ENCODE data around the gene KCNJ15. TPM values are rescaled to one million over a fixed set of nuclear protein-coding genes. Genes with fewer than 3 reads are reported as not detected.
A peak's percentile ranks its signal among the peaks of the same experiment; 100 is the strongest.

KCNJ15 gene
- total RNA-seq, 2 donors from 2014 or later = 1.3 to 2.6 TPM

GRCh38 chr21:38264571-38264970 is 7.8 kb downstream of the KCNJ15 start:
- DNase-seq (no peak), ATAC-seq (no peak)
- intact Hi-C loops (cut with DNase I) = no loop called here

- DNase-seq (no peak), ATAC-seq (no peak)
- intact Hi-C loops (cut with DNase I) = no loop called here
Observed at GRCh38 chr21:38265166-38265565, 8.4 kb downstream of the KCNJ15 start.

- ATAC-seq (peak in 1 of 2 donors; percentile 43), DNase-seq (no peak)
- intact Hi-C loops (cut with DNase I) = no loop called here
Observed at GRCh38 chr21:38266732-38267131, 9.9 kb downstream of the KCNJ15 start.

- intact Hi-C loops (cut with DNase I) = no loop called here
- no peak for ATAC-seq
- DNase-seq = no peak
Observed at GRCh38 chr21:38267136-38267755, 10.5 kb downstream of the KCNJ15 start.

GRCh38 chr21:38267991-38268863 is 11.4 kb downstream of the KCNJ15 start:
- ATAC-seq (no peak), DNase-seq (no peak)
- intact Hi-C loops (cut with DNase I) = no loop called here

- DNase-seq = no peak
- no peak for ATAC-seq
- intact Hi-C loops (cut with DNase I) = no loop called here
Observed at GRCh38 chr21:38268864-38269575, 12.2 kb downstream of the KCNJ15 start.

GRCh38 chr21:38269576-38269936 is 12.8 kb downstream of the KCNJ15 start:
- ATAC-seq = no peak
- intact Hi-C loops (cut with DNase I) = no loop called here
- no peak for DNase-seq

- intact Hi-C loops (cut with DNase I) = no loop called here
- DNase-seq (no peak), ATAC-seq (no peak)
Observed at GRCh38 chr21:38272215-38272614, 15.4 kb downstream of the KCNJ15 start.

- ATAC-seq (peak in 1 of 2 donors; percentile 24), DNase-seq (no peak)
- intact Hi-C loops (cut with DNase I) = no loop called here
Observed at GRCh38 chr21:38273745-38274542, 17.2 kb downstream of the KCNJ15 start.

- DNase-seq (peak; percentile 48), ATAC-seq (peak; percentile 82 to 97)
- intact Hi-C loops (cut with DNase I) = no loop called here
Observed at GRCh38 chr21:38277501-38278131, 20.8 kb downstream of the KCNJ15 start.

GRCh38 chr21:38280454-38280853 is 23.7 kb downstream of the KCNJ15 start:
- ATAC-seq (no peak), DNase-seq (no peak)
- intact Hi-C loops (cut with DNase I) = no loop called here

GRCh38 chr21:38280867-38281266 is 24.1 kb downstream of the KCNJ15 start:
- DNase-seq = no peak
- intact Hi-C loops (cut with DNase I) = no loop called here
- ATAC-seq = no peak

GRCh38 chr21:38282921-38283320 is 26.1 kb downstream of the KCNJ15 start:
- peak; percentile 55 to 59 for ATAC-seq
- intact Hi-C loops (cut with DNase I) = no loop called here
- no peak for DNase-seq

- DNase-seq (no peak), ATAC-seq (no peak)
- intact Hi-C loops (cut with DNase I) = no loop called here
Observed at GRCh38 chr21:38284216-38284615, 27.4 kb downstream of the KCNJ15 start.

- DNase-seq = no peak
- intact Hi-C loops (cut with DNase I) = no loop called here
- ATAC-seq = no peak
Observed at GRCh38 chr21:38286739-38287471, 30.1 kb downstream of the KCNJ15 start.

- no peak for DNase-seq
- intact Hi-C loops (cut with DNase I) = no loop called here
- ATAC-seq = no peak
Observed at GRCh38 chr21:38287476-38287875, 30.7 kb downstream of the KCNJ15 start.

- DNase-seq (peak; percentile 41), ATAC-seq (peak; percentile 12 to 92)
- intact Hi-C loops (cut with DNase I) = no loop called here
Observed at GRCh38 chr21:38289705-38290485, 33.1 kb downstream of the KCNJ15 start.

- intact Hi-C loops (cut with DNase I) = no loop called here
- DNase-seq (no peak), ATAC-seq (no peak)
Observed at GRCh38 chr21:38290809-38291208, 34.0 kb downstream of the KCNJ15 start.

All from left cardiac atrium (tissue), 4 donors.